Endothelial cell (in vitro differentiated cells): ENCODE measurements around the gene CLDN2. TPM values are rescaled to one million over a fixed set of nuclear protein-coding genes. Genes with fewer than 3 reads are reported as not detected.
A peak's percentile ranks its signal among the peaks of the same experiment; 100 is the strongest.

ENCODE experiments used
- DNase-seq: peaks from one replicate; pipeline ENCODE4 v3.0.0; 2021; ENCODE audit warnings: low spot score
- H3K27ac Mint-ChIP-seq: one replicate; pipeline ENCODE4 v1.8.0; 2021; ENCODE audit warnings: mixed read lengths, inconsistent platforms; ENCODE audit not compliant: unreplicated experiment
- H3K27me3 Mint-ChIP-seq: one replicate; pipeline ENCODE4 v1.8.0; 2021; ENCODE audit warnings: mild to moderate bottlenecking, moderate library complexity, mixed read lengths, inconsistent platforms; ENCODE audit not compliant: unreplicated experiment
- H3K36me3 Mint-ChIP-seq: one replicate; pipeline ENCODE4 v1.8.0; 2021; ENCODE audit warnings: mild to moderate bottlenecking, low read depth, mixed read lengths, inconsistent platforms; ENCODE audit not compliant: unreplicated experiment
- H3K4me1 Mint-ChIP-seq: one replicate; pipeline ENCODE4 v1.8.0; 2021; ENCODE audit warnings: mild to moderate bottlenecking, mixed read lengths, inconsistent platforms; ENCODE audit not compliant: unreplicated experiment
- H3K4me3 Mint-ChIP-seq: one replicate; pipeline ENCODE4 v1.8.0; 2021; ENCODE audit warnings: mild to moderate bottlenecking, mixed read lengths, inconsistent platforms; ENCODE audit not compliant: unreplicated experiment
- H3K9me3 Mint-ChIP-seq: one replicate; pipeline ENCODE4 v1.8.0; 2021; ENCODE audit warnings: mixed read lengths, inconsistent platforms; ENCODE audit not compliant: unreplicated experiment
- total RNA-seq: library from RNA; stranded (reverse); fragmentation: NEBNext Ultra II Directional; extraction: Animal tissue kit (Norgen Biotek cat#: 25700); gene quantifications from one replicate; pipeline ENCODE4 v1.2.1, GENCODE V29; 2021; ENCODE audit not compliant: unreplicated experiment
- TF ChIP-seq, protein P1 (sequence below): fragments of 200-600 bp; sonication (generic); IDR thresholded peaks from one replicate; pipeline ENCODE4 v1.5.0; 2021; ENCODE audit warnings: antibody characterized with exemption; ENCODE audit not compliant: unreplicated experiment

Gene CLDN2
- total RNA-seq, 1 donor from 2014 or later, result not detected

DNA sequence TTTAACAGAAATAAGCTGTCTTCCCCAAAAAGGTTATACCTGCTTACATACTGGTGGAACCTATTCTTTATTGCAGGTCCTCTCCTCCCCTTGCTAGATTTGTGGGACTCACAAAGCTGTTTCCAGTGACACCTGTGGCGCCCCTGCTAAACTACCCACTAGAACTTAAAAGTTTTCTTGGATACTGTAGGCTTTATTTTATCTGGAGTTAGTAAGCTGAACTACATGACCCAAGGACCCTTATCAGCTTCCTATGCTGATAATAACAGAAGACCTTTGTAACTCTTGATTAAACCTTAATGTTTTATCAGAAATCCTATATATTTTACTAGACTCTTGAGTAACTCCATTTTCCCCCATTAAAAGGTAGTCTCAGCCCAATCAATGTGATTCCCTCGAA lies 32.3 kb downstream of the CLDN2 start:
- Mint-ChIP-seq H3K9me3 (no peaks in the 10 kb centered on the region), H3K27ac (no peak overlapping the region), H3K27me3 (no peaks in the 10 kb centered on the region), H3K4me1 (no peaks in the 10 kb centered on the region), H3K4me3 (no peak overlapping the region), H3K36me3 (no peaks in the 10 kb centered on the region)
- DNase-seq, result no peak
- TF ChIP-seq, protein P1, sequence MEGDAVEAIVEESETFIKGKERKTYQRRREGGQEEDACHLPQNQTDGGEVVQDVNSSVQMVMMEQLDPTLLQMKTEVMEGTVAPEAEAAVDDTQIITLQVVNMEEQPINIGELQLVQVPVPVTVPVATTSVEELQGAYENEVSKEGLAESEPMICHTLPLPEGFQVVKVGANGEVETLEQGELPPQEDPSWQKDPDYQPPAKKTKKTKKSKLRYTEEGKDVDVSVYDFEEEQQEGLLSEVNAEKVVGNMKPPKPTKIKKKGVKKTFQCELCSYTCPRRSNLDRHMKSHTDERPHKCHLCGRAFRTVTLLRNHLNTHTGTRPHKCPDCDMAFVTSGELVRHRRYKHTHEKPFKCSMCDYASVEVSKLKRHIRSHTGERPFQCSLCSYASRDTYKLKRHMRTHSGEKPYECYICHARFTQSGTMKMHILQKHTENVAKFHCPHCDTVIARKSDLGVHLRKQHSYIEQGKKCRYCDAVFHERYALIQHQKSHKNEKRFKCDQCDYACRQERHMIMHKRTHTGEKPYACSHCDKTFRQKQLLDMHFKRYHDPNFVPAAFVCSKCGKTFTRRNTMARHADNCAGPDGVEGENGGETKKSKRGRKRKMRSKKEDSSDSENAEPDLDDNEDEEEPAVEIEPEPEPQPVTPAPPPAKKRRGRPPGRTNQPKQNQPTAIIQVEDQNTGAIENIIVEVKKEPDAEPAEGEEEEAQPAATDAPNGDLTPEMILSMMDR, result no peak

DNA sequence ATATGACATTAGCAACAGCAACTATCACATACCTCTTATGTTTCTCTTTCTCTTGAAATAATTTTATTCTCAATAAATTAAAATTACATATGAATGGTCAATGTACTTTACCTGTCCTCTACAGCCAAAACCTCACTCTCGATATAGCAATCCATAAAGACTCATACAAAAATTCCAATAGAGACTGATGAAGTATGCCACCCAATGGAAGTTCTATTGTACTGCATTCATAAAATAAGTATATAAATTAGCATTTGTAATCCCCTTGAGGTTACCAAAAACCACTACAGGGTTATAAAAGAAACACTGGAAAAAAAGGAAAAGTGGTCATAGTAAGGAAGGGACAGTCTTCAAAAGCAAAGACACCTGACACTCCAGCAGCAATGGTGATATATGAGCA lies 32.8 kb downstream of the CLDN2 start:
- no peaks in the 10 kb centered on the region for H3K9me3 Mint-ChIP-seq
- no peaks in the 10 kb centered on the region for H3K27me3 Mint-ChIP-seq

DNA sequence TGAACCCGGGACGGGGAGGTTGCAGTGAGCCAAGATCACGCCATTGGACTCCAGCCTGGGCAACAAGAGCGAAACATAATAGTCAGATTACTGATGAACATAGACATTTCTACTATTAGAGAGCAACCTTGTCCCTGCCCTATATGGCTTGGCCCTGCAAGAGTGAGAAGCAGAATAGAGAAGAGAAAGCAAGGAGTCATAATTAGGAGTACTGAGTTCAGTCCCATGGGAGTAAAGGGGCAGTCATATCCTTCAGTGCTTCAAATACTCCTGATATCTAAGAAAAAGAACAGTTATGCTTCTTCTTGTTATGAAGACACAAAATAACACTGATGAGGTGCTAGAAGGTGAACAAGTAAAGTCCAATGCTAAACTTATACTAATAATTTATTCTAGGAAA lies 33.8 kb downstream of the CLDN2 start:
- DNase-seq, result no peak
- H3K27ac Mint-ChIP-seq, result no peak overlapping the region
- no peaks in the 10 kb centered on the region for H3K4me1 Mint-ChIP-seq
- H3K27me3 Mint-ChIP-seq, result no peaks in the 10 kb centered on the region
- no peaks in the 10 kb centered on the region for H3K36me3 Mint-ChIP-seq
- H3K4me3 Mint-ChIP-seq, result no peak overlapping the region
- TF ChIP-seq, protein P1, result no peak
- H3K9me3 Mint-ChIP-seq, result no peaks in the 10 kb centered on the region

More for the DNA sequence above, 32.8 kb downstream of the CLDN2 start:
- DNase-seq, result no peak
- H3K4me3 Mint-ChIP-seq, result no peak overlapping the region
- H3K36me3 Mint-ChIP-seq, result no peaks in the 10 kb centered on the region
- H3K27ac Mint-ChIP-seq, result no peak overlapping the region
- TF ChIP-seq, protein P1, result peak; percentile 44
- no peaks in the 10 kb centered on the region for H3K4me1 Mint-ChIP-seq

DNA sequence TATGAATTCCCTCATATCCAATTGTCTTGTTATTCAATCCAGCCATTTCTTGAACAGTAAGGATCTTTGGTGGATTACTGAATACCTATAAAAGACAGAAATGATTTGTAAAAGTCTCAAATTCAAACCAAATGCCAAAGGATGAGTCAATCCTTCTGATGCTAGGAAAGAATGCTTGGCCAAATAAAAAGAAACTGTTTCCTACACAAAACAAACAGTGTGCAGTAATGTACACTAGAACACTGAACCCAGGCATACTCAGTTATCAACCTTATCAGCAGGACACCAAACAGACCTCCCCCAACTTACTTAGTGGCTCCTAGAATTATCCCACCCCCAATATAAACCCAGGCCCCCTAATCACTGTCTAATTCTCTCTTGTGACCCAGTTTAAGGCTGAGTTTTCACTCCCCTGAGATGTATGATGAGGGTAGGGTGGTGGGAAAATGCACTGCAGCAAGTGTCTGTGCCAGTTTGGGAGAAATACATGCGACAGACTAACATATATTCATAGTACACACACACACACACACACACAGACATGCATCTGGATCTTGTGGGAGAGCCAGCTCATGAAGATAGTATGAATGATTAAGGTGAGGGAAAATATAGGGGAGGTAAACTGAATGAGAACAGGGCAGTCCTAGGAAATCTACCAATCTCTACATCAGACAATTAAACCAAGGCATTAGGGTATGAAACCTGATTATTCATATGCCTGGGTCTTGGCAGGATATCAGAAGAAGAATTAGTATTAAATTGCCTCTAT lies 35.0 kb downstream of the CLDN2 start:
- Mint-ChIP-seq H3K36me3 (no peaks in the 10 kb centered on the region), H3K27ac (no peak overlapping the region), H3K4me1 (no peaks in the 10 kb centered on the region), H3K9me3 (no peaks in the 10 kb centered on the region), H3K4me3 (no peak overlapping the region), H3K27me3 (no peaks in the 10 kb centered on the region)
- TF ChIP-seq, protein P1, result no peak
- DNase-seq, result no peak

DNA sequence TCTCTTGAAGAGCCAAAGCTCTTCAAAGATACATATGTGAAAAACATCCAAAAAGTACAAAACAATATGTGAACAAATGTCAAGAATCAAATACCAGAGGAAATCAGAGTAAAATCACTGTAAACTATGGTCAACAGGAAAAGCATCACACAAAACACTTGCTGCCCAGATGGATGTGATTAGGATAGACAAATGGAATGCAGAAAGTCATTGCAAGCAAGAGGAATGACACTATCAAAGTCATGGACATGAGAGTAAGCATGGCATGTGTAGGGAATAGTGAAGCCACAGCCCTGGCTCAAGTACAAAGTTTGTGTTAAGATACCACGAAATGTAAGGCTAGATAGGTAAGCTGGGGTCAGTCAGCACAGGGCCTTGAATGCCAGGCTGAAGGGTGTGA lies 37.7 kb downstream of the CLDN2 start:
- Mint-ChIP-seq H3K36me3 (no peaks in the 10 kb centered on the region), H3K9me3 (no peaks in the 10 kb centered on the region), H3K4me3 (no peak overlapping the region), H3K27me3 (no peaks in the 10 kb centered on the region), H3K4me1 (no peaks in the 10 kb centered on the region), H3K27ac (no peak overlapping the region)
- TF ChIP-seq, protein P1, result no peak
- DNase-seq, result no peak
